Stimulated activated CD4-positive, alpha-beta T cell treated with anti-CD3 and anti-CD28 coated beads, Interleukin-1b, Interleukin-23, amount 100 ng/mL, for 24 hours (primary cell): ENCODE data around the gene RALGPS2.

Source experiments
- DNase-seq, 4 experiments: peaks; one replicate each; pipeline ENCODE4 v3.0.0-alpha.2; 2020; ENCODE audit warnings: low read depth in 4 of 4, low spot score in 1 of 4

RALGPS2 gene

DNA sequence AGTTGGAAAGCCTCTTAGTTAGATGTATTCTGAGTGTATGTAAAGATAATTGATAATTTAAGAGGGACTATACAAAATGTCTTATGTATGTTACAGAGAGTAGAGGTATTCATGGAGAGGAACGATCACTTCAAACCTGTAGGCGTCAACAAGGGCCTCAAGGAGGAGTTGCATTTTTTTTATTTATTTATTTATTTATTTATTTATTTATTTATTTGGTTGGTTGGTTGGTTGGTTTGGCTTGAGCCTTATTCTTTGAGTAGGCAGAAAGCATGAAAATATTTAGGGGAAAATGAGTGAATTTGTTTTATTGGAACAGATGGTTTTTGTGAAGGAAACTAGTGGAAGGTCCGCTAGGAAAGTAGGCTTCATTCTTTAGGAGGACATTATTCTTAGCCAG is 137.4 kb downstream of the RALGPS2 start:
- DNase-seq, result no peak

DNA sequence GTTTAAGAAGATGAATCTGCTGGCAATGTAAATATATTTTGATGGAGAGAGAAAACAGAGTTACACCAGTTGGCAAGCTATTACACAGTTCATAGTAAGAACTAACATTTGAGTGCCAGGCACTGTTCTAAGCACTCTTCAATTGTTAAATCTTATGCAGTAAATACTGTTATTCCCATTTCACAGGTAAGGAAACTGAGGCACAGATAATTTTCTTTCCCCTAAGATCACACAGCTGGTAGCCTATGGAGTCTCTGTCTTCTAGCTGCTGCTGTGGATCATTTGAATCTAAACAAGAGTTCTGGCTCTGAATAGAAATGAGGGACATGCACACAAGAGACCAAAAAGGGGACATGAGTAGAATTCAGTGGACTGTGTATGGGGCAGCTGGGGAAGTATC is 137.8 kb downstream of the RALGPS2 start:
- no peak for DNase-seq

DNA sequence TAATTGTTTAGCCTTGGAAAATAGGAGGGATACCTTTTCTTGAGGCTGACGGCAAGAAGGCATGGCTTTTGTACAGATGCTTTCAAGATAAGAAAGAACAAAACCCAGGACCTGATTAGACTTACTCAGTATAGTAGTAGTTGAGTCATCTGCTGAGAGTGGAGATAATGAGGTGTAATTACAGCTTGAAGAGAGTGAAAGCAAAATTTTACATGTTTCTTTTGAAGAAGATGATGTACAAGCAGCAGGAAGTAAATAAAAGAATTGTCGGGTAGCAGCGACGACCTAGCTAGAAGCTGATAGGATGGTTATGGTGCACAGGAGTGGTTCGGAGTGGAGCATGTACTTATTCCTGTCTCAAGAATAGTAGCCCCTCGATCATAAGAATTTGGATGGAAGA is 139.3 kb downstream of the RALGPS2 start:
- DNase-seq, result no peak

DNA sequence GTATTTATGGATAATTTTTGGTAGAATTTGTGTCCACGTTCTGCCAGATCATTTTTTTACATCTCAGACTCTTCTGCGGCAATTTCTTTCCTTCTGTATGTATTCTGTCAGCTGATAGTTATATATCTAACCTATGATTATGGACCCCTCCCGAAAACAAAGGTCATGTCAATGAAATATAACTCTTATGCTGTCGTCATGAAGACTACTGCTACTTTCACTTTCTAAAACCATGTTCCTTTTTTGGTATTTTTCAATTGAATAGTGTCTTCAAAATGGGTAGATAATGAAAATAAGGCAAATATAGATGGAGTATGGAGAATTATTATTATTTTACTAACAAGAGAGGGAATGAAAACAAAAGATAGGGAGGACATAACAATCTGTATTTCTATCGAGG is 142.6 kb downstream of the RALGPS2 start:
- no peak for DNase-seq

DNA sequence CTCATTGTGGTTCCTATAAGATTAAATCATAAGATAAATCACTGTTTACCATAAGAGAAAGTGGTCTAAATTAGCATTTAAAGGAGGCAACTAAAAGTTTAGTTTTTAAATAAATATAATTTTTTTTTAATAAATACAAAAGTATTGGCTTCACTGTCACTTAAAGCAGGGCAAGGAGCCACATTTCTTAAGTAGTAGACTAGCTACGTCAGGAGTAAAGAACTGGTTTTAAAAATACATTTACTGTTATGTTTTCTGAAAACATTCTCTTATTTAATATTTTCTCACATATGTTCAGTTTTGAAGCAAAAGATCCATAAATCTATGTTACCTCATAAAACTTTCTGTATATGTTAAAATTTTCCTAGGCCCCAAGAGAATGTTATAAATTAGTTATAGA is 143.7 kb downstream of the RALGPS2 start:
- no peak for DNase-seq

DNA sequence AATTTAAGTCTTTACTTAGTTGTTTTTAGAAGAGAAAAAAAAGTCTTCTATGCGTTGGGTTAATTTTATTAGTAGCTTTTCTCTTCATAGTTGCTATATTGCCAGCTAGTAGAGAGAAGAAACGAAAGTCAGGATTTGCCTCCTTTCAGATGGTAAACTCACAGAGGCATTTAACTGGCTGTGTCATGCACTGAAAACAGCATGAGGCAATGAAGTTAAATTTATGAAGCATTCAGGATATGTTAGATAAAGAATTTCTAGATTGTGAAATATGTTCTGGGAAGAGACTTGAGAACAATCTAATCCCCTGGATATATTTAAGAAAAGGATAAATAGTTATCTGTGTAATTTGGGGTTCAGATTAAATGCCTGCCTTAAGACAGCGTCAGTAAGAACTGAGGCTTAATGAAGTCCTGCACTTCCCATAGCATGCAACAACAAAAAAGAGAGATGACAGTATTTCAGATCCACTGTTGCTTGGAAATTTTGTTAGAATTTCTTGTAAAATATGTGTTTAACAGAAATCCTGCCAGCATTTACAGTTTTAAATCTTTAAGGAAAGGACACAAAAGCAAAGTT is 144.2 kb downstream of the RALGPS2 start:
- DNase-seq, result no peak

DNA sequence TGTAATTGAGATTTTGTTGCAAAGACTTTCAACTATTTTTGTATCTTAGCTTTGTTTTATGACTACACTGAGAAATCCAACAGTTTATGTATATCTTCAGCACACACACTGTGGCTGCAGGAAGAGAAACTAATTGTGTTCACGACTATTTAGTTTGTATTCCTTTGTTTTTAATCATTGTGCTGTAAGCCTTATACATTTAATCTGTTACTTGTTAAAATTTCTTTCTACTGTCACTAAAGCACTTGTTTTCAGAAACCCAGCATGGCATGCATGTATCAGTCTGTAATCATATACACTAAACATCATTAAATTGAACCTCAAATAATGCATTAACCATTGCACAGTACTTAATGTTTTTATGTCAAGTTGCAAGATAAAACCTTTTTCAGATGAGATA is 145.2 kb downstream of the RALGPS2 start:
- DNase-seq, result no peak

DNA sequence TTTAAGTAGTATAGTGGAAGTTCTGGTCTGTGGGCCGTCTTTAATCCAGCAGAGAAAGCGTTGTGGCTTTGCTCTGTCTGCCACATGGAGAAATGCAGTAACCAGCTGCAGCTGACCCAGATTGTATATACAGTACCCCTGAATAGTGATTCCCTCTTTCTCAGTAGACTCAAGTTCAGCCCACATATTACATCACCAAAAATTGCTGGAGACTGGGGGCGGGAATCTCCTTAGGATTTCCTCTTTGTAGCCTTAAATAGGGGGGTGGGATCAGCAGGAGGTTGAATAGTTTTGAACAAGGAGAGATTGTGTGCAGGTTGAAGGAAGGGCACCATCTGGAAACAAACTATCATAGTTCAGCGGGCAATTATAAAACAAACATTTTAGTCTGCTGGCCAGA is 145.9 kb downstream of the RALGPS2 start, which contains the start of gene ANGPTL1:
Gene ANGPTL1, minus strand, starts transcription at position 134 of the 400 bp plus-strand sequence. CDS start 5,301 bp downstream, outside the sequence.
- DNase-seq, result no peak

DNA sequence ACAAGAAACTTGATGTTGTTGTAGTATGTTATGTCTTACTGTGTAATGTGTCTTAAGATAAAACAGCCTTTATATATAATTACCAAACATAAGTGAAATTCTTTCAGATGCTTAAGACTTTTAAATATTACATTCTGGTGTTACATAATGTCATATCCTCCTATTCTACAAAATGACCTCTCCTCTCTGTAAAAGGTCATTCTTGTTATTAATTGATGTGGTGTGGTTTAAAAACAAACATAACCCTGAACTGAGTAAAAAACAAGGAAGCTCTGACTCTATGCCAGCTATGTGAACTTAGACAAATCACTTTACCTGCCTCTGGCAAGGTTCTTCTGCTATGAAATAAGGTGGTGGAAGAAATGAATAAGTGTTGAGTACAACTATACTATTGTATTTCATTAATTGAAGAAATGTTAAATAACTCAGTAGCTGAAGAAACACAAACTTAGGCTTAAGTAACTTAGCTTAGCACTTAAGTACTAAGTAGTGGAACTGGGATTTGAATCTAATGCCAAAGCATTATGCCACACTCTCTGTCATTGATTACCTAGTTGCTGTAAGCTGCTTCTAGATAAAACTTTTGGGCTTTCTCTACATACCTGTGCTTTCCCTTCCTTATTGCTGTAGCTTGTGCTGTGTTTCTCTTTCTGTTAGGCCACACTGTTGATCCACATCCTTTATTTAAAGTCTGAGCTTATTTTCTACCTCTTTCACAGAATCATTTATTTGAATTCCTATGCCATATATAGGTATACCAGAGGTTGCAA is 146.7 kb downstream of the RALGPS2 start:
- DNase-seq, result no peak

DNA sequence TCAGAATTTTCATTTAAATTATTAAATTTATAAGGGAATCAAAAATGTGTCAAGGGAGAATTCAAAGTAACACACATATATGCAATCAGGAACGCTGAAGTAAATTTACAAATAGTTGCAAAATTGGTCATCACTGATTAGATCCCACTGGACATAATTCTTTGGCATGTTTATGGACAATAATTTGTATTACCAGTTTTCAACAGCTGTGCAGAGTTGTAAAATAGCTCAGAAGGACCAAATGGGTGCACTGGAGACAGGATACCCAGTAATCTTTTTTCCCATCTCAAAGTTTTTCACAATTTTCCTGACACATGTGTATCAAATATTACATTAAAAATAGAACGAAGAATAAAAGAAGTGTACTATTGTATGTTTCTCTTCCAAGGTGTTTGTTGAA is 149.9 kb downstream of the RALGPS2 start:
- no peak for DNase-seq

DNA sequence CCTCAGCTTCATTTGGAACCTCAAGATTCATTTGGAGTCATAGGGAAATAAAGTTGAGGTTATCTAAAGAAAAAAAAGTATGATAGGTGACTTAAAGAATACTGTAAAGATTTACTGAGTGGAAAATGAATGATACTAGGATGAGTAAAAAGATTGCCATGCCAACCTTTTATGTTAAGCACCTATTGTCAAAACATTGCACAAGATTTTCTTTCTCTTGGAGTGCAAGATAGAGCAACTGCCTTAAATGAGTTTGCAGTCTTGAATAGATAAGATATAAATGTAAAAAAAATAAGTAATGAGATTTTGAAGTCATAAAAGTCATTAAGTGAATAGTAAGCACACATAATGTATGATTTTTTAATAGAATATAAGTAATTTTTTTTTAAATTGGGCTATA is 150.9 kb downstream of the RALGPS2 start:
- DNase-seq, result no peak

DNA sequence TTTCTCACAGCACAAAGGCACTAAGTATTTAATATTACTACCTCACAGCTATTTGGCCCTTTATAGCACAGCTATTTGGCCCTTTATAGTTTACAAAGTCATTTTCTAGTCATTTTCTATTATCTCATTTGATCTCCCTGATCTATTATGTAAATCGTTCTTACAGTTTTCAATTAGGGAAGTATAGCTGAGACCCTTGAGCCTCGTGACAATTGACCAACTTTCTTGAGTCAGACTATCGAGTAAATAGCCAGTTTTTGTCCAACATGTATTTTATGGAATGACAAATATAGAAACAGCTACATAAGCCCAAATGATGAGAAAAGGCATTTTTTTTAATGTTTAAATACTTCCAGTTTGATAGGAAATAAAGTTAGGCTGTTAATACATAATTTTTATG is 152.9 kb downstream of the RALGPS2 start:
- DNase-seq, result no peak

DNA sequence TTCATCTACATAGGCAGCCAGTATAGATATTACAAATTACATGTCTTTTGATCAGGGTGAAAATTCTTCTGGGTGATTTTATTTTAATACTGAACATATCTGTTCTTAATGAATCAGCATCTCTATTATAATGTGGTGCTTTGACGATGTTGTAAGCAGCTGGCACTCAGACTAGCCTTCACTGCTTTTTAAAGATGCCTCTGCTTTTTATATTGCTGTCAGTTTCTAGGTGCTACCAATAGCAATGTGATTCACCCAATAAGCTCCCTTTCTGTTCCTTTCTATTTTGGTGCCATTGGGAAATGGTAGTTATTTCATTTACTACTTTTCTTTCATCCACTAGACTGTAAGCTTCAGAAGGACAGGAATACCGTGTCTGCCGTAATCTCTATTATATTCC is 156.9 kb downstream of the RALGPS2 start:
- DNase-seq, result no peak

DNA sequence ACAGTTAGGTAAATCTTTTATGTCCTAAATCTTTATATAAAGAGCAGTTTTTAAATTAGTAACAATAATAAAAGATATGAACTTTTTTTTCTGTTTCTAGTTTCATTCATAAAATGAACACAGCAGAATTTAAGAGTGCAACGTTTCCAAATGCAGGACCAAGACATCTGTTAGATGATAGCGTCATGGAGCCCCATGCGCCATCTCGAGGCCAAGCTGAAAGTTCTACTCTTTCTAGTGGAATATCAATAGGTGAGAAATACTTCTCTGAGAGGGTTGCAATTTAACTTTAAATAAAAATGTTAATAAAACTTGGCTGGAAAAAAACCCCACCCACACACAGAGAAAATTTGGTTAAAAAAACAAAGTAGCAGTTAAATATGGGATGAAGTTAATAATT is 160.8 kb downstream of the RALGPS2 start:
- no peak for DNase-seq

DNA sequence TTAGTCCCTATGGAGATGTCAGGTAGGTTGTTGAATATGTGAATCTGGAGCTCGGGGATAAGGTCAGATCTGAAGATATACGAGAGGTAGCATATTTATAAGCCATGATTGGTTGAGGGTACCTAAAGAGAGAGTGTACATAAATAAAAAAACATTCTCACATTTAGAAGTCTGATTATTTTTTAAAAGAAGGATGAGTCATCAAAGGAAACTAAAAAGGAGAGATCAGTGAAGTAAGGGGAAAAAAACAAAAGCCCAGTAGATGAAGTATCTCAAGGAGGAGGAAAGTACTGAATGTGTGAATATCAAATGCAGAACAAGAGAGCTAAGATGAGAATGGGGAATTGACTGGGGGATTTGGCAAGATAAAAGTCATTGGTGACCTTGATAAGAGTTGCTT is 161.5 kb downstream of the RALGPS2 start:
- no peak for DNase-seq

DNA sequence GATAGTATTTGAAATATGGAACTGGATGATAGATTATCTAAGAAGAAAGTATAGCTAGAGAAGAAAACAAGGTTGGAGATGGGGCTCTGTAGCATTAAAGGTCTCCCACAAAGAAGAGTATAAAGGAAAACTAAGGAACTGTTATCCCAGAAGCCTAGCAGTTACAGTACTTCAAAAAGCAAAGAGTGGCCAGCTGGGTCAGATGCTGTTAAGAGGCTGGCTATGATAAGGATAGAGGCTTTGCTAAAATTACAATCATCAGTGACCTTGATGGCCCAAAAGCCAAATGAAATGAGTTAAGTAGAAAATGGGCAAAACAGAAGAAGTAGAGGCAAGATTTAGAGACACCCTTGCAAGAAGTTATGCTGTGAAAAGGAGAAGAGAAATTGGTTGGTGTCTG is 170.9 kb downstream of the RALGPS2 start:
- no peak for DNase-seq

DNA sequence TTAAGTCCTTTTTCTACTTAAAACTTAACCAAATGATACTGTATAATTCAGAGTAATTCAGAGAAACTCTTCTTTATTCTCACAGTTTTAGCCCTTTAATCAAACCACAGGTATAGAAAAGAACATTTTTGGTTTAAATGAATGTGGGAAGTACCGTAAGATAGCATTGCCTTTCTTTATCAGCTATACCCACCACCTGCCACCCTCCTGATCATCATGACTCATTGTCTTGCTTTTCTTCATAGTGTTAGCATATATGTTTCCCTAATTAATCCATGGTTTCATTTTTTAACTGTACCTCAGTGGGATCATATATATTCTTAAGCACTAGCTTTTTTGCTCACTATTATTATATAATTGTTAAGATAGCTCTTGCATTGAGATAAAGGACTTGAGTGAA is 173.4 kb downstream of the RALGPS2 start:
- DNase-seq, result no peak

DNA sequence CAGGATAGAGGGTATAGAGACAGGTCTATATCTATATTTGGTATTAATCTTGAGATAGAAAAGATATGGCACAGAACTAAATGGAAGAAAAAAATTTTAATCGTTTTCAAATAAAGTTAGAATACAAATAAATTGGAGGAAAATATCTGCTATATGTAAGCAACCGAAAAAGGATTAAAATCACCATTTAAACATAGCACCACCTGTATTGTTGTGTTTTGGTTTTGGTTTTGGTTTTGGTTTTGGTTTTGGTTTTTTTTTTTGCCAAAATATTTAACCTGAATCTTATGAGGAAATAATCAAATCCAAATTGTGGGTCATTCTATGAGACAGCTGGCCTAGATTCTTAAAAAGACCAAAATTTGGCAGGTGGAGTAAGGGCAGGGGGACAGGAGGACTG is 174.4 kb downstream of the RALGPS2 start:
- DNase-seq, result no peak

DNA sequence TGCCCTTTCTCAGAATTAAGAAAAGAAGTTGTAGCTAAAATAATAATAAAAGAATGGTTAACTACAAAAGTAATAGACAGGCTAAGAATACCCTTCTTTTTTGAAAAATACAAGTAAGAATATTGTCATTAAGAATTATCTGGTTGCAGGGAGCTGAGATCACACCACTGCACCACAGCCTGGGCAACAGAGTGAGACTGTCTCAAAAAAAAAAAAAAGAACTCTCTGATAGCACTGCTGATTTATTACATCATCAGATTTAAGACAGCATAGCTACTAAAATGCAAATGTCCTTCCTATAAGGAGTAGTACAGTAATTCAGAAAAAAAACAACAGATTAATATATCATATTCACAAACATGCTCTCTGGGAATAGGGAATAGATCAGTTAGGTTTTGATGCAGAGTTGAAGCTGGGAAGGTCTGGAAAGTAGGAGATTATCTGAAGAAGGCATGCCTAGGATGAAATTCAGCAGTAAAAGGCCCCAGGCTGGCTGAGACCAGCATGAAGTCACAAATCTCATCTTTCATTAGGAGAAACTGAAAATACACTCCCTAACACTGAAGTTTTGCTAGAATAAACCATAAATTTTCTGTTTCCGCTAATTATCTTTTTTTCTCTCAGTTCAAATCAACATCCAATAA is 176.6 kb downstream of the RALGPS2 start:
- no peak for DNase-seq

DNA sequence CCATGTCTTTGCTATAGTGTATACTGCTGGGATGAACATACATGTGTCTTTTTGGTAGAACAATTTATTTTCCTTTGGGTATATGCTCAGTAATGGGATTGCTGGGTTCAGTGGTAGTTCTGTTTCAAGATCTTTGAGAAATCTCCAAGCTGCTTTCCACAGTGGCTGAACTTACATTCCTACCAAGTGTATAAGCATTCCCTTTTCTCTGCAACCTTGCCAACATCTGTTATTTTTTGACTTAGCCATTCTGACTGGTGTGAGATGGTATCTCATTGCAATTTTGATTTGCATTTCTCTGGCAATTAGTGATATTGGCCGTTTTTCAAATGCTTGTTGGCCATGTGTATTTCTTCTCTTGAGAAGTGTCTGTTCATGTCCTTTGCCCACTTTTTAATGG is 183.3 kb downstream of the RALGPS2 start:
- DNase-seq, result no peak

DNA sequence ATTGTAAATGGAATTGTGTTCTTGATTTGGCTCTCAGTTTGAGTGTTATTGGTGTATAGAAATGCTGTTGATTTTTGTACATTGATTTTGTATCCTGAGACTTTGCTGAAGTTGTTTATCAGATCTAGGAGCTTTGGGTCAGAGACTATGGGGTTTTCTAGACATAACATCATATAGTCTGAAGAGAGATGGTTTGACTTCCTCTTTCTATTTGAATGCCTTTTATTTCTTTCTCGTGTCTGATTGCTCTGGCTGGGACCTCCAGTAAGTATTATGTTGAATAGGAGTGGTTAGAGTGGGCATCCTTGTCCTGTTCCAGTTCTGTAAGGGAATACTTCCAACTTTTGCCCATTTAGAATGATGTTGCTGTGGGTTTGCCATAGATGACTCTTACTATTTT is 185.0 kb downstream of the RALGPS2 start:
- DNase-seq, result no peak

DNA sequence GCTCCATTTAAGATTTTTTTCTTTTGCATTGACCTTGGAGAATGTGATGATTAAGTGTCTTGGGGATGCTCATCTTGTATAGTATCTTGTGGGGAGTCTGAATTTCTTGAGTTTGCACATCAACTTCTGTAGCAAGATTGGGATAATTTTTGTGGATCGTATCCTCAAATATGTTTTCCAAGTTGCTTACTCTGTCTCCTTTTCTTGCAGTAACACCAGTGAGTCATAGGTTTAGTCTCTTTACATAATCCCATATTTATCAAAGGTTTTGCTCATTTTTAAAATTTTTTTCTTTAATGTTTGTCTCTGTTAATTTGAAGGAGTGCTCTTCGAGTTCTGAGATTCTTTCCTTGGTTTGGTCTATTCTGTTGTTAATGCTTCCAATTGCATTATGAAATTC is 187.6 kb downstream of the RALGPS2 start:
- DNase-seq, result no peak
